Hematopoietic multipotent progenitor cell treated with erythropoietin and hydrocortisone succinate and interleukin-3 and kit ligand, for 8 days (in vitro differentiated cells): Measurements from ENCODE around the gene LRCH4.
A peak's percentile ranks its signal among the peaks of the same experiment; 100 is the strongest.

Source experiments
- DNase-seq: peaks from one replicate; pipeline ENCODE4 v3.0.0-alpha.2; 2015

Gene LRCH4

GRCh38 chr7:100604976-100605911 lies 19.3 kb upstream of the LRCH4 start:
- DNase-seq: peak; percentile 38

- DNase-seq: peak; percentile 73
Observed at GRCh38 chr7:100604028-100604975, 18.4 kb upstream of the LRCH4 start.

GRCh38 chr7:100603726-100604027 lies 17.7 kb upstream of the LRCH4 start:
- DNase-seq: peak; percentile 16

GRCh38 chr7:100602889-100603725 lies 17.2 kb upstream of the LRCH4 start:
- no peak for DNase-seq

GRCh38 chr7:100600730-100601038 lies 14.8 kb upstream of the LRCH4 start:
- no peak for DNase-seq

GRCh38 chr7:100599911-100600729 lies 14.2 kb upstream of the LRCH4 start:
- peak; percentile 21 for DNase-seq

- no peak for DNase-seq
Observed at GRCh38 chr7:100598425-100598824, 12.5 kb upstream of the LRCH4 start.

GRCh38 chr7:100595188-100595587 lies 9.3 kb upstream of the LRCH4 start:
- no peak for DNase-seq

GRCh38 chr7:100591596-100591995 lies 5.7 kb upstream of the LRCH4 start:
- DNase-seq: no peak

GRCh38 chr7:100590077-100590737 lies 4.3 kb upstream of the LRCH4 start:
- no peak for DNase-seq

GRCh38 chr7:100589341-100589947 lies 3.5 kb upstream of the LRCH4 start:
- no peak for DNase-seq

GRCh38 chr7:100588438-100588837 lies 2.5 kb upstream of the LRCH4 start:
- DNase-seq: peak; percentile 62

- DNase-seq: peak; percentile 100
Observed at GRCh38 chr7:100586266-100587025, 517 bp upstream of the LRCH4 start, which contains the start of gene FBXO24. Gene FBXO24, plus strand, starts transcription at chr7:100586328. Its CDS starts 298 bp downstream, at chr7:100586626.

GRCh38 chr7:100584683-100585510 lies 1.0 kb downstream of the LRCH4 start:
- peak; percentile 26 for DNase-seq

- no peak for DNase-seq
Observed at GRCh38 chr7:100584054-100584682, 1.8 kb downstream of the LRCH4 start.

- DNase-seq: peak; percentile 71
Observed at GRCh38 chr7:100583132-100584053, 2.5 kb downstream of the LRCH4 start.

GRCh38 chr7:100582650-100583049 lies 3.3 kb downstream of the LRCH4 start:
- no peak for DNase-seq
